GM21360 (cell line): ENCODE measurements around the gene PDE8B.

Source experiments
- ATAC-seq: cut with Tn5 transposase; IDR thresholded peaks from one replicate; pipeline ENCODE4 v1.9.1; 2021; ENCODE audit warnings: mild to moderate bottlenecking, moderate library complexity; ENCODE audit not compliant: unreplicated experiment

Gene PDE8B

DNA sequence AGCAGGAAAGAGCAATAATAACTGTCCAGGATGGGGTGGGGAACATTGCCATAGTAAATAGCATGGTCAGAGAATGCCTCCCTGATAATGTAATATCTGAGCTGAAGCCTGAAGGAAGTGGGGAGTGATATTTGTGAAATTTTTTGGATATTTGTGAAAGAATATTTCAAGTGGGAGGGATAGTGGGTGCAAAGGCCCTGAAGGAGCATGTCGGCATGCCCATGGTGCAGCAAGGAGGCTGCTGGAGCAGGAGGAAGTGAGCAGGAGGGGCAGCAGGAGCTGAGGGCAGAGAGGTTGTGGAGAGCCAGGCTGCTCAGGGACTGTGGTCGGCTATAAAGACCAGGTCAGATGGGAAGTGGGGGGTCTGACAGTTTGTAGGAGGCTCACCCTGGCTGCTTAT lies 21.1 kb upstream of the PDE8B start:
- no peak for ATAC-seq

DNA sequence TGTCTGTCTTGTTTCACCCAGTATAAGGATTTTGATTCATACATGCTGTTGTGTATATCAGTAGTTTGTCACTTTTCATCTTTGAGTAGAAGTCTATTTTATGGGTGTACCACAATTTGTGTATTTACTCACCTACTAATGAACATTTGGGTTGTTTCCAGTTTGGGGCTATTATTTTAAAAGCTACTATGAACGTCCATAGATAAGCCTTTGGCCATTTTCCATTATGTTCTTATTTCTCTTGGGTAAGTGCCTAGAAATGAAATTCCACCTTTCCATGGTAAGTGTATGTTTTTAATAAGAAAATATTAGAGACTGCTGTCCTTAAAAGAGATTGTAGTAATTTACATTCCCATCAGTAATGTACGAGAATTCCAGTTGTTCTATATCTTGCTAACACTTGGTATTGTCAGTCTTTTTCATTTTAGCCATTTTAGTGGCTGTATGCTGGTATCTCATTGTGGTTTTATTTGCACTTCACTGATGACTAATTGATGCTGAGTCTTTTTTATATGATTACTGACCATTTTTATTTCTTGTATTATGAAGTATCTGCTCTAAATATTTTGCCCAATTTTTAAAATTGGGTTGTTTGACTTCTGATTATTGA lies 17.9 kb upstream of the PDE8B start:
- no peak for ATAC-seq

- ATAC-seq, result no peak
These were observed 15.7 kb upstream of the PDE8B start for GRCh38 chr5:77194762-77195161.

DNA sequence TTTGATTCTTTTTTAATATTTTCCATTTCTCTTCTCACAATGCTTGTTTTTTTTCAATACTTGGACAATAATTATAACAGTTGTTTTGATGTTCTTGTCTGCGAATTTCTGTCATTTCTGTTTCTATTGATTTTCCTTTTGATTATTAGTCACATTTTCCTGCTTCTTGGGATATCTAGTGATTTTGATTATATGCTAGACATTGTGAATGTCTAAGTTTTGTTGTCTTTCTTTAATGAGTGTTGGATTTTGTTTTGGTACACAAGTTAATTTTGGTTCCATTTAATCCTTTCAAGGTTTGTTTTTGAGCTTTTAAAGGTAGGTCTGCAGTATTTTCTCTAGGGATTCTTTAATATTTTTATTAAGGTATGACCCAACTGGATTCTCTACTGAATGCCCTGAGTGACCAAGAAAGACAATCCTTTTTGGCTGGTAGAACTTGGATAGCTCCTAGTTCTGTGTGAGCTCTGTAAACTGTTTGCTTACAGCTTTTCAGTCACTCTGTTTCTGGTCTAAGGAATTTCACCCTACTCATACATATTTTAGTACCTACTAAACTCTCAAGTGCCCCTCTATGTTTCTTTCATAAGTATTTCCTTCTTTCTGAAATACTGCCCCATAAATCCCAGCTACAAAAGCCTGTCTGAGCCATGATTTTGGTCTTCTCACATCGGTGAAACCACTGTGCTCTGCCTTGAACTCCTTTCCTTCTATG lies 12.5 kb upstream of the PDE8B start:
- ATAC-seq, result no peak

GRCh38 chr5:77200663-77201062 lies 9.8 kb upstream of the PDE8B start:
- ATAC-seq, result no peak

- no peak for ATAC-seq
These were observed 8.3 kb upstream of the PDE8B start for GRCh38 chr5:77202145-77202544.

DNA sequence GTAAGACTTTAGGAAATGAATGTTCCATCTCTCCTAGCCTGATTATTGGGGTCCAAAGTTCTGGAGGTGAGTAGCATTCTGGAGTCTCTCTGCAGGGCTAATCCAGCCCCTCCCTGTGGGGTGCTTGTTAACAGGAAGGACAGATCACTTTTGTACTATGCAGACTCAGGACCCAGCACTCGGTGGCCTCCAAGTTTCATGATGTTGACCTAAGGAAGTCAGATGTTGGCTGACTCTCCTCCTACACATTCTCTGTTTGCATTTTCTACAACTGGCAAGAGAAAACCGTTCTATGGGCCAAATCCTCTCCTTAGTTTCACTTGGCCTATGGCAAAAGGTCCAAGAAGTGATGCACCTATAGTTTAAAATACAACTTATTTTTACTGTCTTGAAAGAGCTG lies 5.5 kb upstream of the PDE8B start:
- no peak for ATAC-seq

DNA sequence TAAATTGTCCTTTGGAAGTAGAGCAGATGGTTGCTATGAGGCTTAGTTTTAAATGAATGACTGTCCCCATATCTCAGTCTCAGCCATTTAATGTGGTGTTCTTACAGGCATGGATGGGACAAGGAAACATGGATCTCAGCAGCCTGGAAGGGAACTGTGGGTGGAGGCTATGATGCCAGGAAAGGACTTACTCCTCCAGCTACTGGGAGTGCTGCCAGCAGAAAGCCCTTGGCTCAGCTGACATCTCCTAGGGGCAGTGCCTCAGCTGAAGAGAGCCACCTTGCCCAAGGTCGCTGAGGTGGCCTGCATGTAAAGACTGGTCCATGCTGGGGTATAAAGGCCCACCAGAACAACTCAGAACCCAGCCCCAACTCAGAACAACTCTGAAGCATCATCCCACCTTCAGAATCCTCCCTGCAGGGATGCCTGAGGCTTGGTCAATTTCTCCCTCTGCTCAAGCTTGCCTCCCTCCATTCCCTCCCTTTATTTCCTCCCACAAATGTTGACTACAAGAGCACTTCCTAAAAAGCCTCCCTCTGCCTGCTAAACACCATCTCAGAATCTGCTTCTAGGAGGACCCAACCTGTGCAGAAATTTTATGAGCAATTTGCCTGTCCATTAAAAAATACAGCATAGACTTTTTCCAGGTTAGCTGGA lies 1.8 kb upstream of the PDE8B start:
- ATAC-seq, result no peak

DNA sequence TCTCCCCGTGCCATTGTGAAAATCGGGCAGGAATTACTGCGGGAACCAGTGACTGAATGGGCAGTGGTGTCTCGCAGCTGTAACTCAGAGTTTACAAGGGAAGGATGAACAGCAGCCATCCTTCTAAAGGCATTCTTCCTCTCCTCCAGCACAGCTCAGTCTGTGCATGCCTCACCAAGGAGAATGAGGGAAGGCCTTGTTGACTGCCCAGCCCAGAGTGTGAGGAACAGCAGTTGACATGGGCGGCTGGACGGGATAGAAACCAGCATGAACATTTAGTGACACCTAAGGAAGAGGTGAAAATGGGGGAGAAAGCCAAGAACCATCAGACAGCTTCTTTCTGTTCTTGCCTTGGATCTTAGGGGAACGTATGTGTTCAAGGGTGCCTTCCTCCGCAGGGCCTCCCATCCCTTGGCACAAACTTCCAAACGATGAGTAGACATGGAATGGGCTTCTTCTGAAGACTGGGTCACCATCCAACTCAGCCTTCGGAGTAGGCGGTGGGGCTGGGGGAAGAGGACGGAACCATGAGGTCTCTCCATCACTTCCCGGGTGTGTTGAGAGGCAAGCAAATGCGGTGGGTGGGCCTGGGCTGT lies 887 bp upstream of the PDE8B start:
- ATAC-seq, result no peak

- no peak for ATAC-seq
These were observed 647 bp downstream of the PDE8B start for GRCh38 chr5:77210964-77211690.

DNA sequence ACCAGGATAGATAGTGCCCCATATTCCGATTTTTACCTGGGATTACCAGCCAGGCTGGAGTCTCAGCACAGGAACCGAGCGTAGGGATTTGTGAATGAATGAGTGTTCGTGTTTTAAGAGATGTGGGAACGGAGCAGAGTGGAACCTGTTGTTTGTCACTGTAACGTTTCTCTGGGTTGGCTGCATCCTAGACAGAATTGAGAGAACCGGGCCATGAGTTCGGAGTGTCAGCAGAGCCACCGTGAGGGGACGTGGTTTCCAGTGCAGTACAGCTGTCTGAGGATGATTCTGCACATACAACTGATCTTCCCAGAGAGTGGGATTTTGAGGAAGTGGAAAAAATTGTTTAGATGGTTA lies 1.2 kb downstream of the PDE8B start:
- no peak for ATAC-seq

DNA sequence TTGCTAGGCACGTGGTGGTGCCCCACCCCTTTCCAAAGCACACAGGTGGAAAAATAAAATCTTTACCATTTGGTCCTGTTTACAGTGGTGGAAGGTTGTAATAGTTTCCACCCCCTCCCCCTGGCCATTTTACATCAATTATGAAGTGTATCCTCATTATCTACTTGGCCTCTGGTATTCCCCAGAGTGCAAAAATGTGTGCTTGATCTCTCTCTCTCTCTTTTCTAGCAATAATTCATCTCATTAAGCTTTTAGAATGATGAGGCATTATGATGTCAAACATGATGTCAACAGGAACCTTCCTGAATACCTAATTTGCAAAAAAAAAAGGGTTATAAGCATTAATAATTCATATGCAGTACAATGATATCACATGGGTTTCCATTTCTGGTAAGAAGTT lies 3.1 kb downstream of the PDE8B start:
- no peak for ATAC-seq

DNA sequence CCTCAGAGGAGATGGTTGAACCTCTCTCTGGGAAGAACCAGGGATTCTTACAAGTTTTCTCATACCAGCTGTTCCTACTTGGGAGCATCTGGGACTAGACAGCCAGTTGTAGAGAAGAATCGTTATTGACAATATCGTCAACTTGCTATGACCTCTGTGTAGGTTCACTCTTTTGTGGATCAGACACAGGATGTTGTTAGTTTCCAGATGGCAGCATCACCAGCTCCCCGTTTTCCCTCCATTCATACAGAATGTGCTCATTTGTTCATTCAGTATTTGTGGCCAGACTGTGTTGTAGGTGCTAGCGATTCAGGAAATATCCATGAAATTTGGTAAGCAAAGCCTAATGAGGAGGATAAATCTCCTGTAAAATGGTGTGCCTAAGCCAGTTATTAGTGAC lies 3.7 kb downstream of the PDE8B start:
- ATAC-seq, result no peak

DNA sequence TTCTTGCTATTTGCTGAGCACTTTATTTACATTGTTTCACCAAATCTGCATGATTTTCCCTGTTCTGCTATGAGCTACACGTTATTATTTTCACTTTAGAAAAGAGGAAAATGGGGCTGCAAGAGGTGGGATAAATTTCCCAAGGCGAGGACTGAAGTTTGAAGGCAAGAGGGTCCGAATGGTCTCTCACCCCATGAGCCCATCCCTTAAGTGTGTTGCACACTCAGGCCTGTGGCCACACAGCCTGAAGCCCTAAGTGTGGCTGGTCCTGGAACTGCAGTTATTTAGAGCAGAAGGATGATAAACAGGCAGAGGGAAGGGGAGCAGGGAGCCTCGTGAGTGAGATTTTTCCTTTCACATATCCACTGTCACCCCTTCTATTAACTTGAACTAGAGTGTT lies 7.8 kb downstream of the PDE8B start:
- no peak for ATAC-seq

DNA sequence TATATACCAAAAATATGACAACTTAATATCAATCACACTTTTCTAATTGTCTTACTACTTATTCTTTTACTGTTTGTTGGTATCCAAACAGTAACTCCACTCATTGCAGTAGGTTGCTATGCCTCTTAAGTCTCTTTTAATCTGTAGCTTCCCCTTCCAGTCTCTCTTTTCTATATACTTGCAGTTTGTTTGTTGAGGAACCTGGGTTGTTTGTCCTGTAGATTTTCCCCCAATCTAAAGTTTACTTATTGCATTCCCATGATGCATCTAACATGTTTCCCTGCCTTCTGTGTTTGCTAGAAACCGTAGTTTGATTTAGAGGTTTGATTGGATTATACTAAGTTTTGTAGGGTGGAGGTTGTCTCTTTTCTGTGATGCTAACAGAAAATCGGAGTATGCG lies 10.6 kb downstream of the PDE8B start:
- ATAC-seq, result no peak

DNA sequence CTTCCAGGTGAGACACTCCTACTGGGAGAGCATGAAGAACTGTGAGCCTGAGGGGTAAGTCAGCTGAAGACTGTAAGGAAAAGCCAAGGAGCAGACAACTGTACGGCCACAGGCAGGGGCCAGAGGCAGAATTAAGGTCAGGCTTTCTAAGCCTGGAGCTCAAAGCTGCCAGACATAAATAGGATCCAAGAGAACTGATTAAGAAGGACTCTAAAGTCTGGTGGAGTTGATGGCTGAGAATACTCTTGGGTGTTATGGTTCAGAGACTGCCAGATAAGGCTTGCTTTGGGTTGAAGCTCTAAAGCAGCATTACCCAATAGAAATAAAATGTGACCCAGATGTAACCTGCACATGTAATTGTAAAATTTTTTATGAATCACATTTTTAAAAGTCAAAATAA lies 12.2 kb downstream of the PDE8B start:
- ATAC-seq, result no peak

DNA sequence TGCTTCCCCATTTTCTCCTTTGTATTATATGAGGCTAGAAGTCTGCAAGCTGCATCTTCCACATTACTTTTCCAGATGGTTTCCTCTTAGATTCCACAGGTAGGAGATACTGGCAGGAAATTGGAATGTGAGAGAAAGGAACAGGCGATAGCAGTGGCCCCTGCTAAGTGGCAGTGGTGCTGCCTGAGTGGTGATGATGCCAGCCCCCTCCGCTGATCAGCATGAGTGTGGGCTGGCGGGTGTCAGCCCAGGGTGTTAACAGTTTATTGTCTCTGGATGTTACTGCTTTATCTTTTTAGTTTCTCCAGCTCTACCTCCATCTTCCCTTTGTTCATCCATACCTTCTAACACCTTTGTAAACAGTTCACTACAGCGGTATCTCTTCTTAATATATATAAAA lies 13.2 kb downstream of the PDE8B start:
- ATAC-seq, result no peak

GRCh38 chr5:77224672-77225355 lies 14.3 kb downstream of the PDE8B start:
- no peak for ATAC-seq

DNA sequence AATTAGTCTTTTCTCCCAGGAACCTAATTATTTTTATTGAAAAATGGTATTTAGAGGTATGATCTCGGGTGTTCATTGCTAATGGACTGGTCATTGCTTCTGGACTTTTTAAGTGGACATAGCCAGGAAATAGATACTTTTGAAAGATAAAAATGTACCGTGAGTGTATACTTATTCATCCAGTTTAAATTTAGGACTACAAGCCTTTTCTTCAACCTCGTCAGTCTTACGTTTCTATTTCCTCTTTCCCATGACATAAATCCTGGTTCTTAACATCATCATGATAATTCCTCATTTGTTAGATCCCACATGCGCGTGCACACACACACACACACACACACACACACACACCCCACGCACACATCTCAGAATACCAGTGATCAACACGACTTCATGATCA lies 15.1 kb downstream of the PDE8B start:
- no peak for ATAC-seq

- ATAC-seq, result no peak
These were observed 19.4 kb downstream of the PDE8B start for GRCh38 chr5:77229887-77230286.
